HFFc6 (cell line): ENCODE results near the gene YBX2. TPM values are rescaled to one million over a fixed set of nuclear protein-coding genes. Genes with fewer than 3 reads are reported as not detected.

Source experiments
- DNase-seq: peaks from one replicate; pipeline ENCODE4 v3.0.0-alpha.2; 2018
- H3K27ac Mint-ChIP-seq: 2 replicates; pipeline ENCODE4 v1.8.0; 2020; ENCODE audit warnings: mild to moderate bottlenecking, mixed read lengths
- H3K27me3 Mint-ChIP-seq: 2 replicates; pipeline ENCODE4 v1.8.0; 2021; ENCODE audit warnings: mild to moderate bottlenecking, moderate library complexity, mixed read lengths; ENCODE audit not compliant: insufficient read depth
- H3K36me3 Mint-ChIP-seq: 2 replicates; pipeline ENCODE4 v1.8.0; 2021; ENCODE audit warnings: low read depth, mixed read lengths
- H3K4me1 Mint-ChIP-seq: 2 replicates; pipeline ENCODE4 v1.8.0; 2020; ENCODE audit warnings: low read depth, mixed read lengths
- H3K4me3 Mint-ChIP-seq: 2 replicates; pipeline ENCODE4 v1.8.0; 2020; ENCODE audit warnings: mild to moderate bottlenecking, moderate library complexity, mixed read lengths
- H3K9me3 Mint-ChIP-seq: 2 replicates; pipeline ENCODE4 v1.8.0; 2020; ENCODE audit warnings: mild to moderate bottlenecking, mixed read lengths
- total RNA-seq, 6 experiments: library from RNA; stranded (reverse); fragmentation: NEBNext Ultra II Directional; extraction: Animal tissue kit (Norgen Biotek cat#: 25700); gene quantifications; 2 replicates in 1 of 6; 3 replicates in 5 of 6; pipeline ENCODE4 v1.2.3, GENCODE V29; 2021
- TF ChIP-seq, protein P1 (sequence below): fragments of 200-600 bp; sonication (generic); IDR thresholded peaks from 2 replicates; pipeline ENCODE4 v1.5.0; 2021; ENCODE audit warnings: antibody characterized with exemption, mild to moderate bottlenecking

YBX2 gene
- total RNA-seq, 6 experiments from 2014 or later: not detected

- peaks cover 18% of the 10 kb centered on the region for H3K27me3 Mint-ChIP-seq
- TF ChIP-seq, protein P1, sequence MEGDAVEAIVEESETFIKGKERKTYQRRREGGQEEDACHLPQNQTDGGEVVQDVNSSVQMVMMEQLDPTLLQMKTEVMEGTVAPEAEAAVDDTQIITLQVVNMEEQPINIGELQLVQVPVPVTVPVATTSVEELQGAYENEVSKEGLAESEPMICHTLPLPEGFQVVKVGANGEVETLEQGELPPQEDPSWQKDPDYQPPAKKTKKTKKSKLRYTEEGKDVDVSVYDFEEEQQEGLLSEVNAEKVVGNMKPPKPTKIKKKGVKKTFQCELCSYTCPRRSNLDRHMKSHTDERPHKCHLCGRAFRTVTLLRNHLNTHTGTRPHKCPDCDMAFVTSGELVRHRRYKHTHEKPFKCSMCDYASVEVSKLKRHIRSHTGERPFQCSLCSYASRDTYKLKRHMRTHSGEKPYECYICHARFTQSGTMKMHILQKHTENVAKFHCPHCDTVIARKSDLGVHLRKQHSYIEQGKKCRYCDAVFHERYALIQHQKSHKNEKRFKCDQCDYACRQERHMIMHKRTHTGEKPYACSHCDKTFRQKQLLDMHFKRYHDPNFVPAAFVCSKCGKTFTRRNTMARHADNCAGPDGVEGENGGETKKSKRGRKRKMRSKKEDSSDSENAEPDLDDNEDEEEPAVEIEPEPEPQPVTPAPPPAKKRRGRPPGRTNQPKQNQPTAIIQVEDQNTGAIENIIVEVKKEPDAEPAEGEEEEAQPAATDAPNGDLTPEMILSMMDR: peak; percentile 96
- DNase-seq: peak; percentile 72
- H3K27ac Mint-ChIP-seq: peak overlapping the region; percentile 86
- no peaks in the 10 kb centered on the region for H3K36me3 Mint-ChIP-seq
- H3K4me1 Mint-ChIP-seq: no peaks in the 10 kb centered on the region; the same call in 1 of the 2 replicates
- no peaks in the 10 kb centered on the region for H3K9me3 Mint-ChIP-seq
- peak overlapping the region; percentile 90 for H3K4me3 Mint-ChIP-seq
Measured at GRCh38 chr17:7280519-7281073, 13.8 kb downstream of the YBX2 start.

DNA sequence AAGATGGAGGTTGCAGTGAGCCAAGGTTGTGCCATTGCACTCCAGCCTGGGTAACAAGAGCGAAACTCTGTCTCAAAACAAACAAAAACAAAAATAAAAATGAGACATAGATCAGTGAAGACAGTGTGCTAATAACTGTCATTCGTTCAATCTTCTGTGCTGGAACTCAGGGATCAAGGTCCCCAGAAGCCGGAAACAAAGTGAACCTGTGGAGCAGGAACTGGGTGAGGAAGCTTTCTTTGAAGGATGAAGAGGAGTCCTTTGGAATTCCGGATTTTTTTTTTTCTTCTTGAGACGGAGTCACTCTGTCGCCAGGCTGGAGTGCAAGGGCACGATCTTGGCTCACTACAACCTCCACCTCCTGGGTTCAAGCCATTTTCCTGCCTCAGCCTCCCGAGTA is 15.0 kb downstream of the YBX2 start:
- H3K4me1 Mint-ChIP-seq: no peaks in the 10 kb centered on the region; the same call in 1 of the 2 replicates
- no peak overlapping the region for H3K27ac Mint-ChIP-seq
- H3K27me3 Mint-ChIP-seq: peaks cover 9% of the 10 kb centered on the region
- H3K4me3 Mint-ChIP-seq: no peak overlapping the region
- TF ChIP-seq, protein P1: no peak
- DNase-seq: no peak
- H3K9me3 Mint-ChIP-seq: no peaks in the 10 kb centered on the region
- H3K36me3 Mint-ChIP-seq: no peaks in the 10 kb centered on the region

DNA sequence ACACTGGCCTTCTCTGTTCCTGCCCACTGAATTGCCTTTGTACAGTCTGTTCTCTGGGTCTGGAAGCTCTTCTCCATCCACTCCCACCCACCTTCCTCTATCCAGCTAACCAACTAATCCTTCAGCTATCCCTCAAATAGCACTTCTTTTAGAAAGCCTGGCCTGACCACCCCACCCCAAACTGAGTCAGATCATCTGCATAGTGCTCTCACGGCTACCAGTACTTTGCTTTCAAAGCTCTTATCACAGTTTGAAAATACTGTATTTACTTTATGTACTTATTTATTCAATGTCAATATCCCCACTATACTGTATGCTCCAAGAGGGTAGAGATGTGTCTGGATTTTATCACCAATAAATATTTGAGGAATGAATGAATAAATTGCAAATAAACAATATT is 27.7 kb downstream of the YBX2 start:
- Mint-ChIP-seq H3K27me3 (peaks cover 12% of the 10 kb centered on the region), H3K9me3 (peaks cover 4% of the 10 kb centered on the region), H3K27ac (peak overlapping the region; percentile 86), H3K36me3 (peaks cover 5% of the 10 kb centered on the region), H3K4me3 (peak overlapping the region; percentile 45; the same call in 1 of the 2 replicates), H3K4me1 (peaks cover 38% of the 10 kb centered on the region)
- TF ChIP-seq, protein P1: no peak
- peak; percentile 8 for DNase-seq

- peaks cover 5% of the 10 kb centered on the region for H3K36me3 Mint-ChIP-seq
- TF ChIP-seq, protein P1: no peak
- DNase-seq: no peak
- peaks cover 4% of the 10 kb centered on the region for H3K9me3 Mint-ChIP-seq
- H3K4me1 Mint-ChIP-seq: peaks cover 32% of the 10 kb centered on the region
- H3K4me3 Mint-ChIP-seq: peak overlapping the region; percentile 78; the same call in 1 of the 2 replicates
- H3K27ac Mint-ChIP-seq: no peak overlapping the region
- peaks cover 10% of the 10 kb centered on the region for H3K27me3 Mint-ChIP-seq
Measured at GRCh38 chr17:7263801-7264078, 30.7 kb downstream of the YBX2 start.

DNA sequence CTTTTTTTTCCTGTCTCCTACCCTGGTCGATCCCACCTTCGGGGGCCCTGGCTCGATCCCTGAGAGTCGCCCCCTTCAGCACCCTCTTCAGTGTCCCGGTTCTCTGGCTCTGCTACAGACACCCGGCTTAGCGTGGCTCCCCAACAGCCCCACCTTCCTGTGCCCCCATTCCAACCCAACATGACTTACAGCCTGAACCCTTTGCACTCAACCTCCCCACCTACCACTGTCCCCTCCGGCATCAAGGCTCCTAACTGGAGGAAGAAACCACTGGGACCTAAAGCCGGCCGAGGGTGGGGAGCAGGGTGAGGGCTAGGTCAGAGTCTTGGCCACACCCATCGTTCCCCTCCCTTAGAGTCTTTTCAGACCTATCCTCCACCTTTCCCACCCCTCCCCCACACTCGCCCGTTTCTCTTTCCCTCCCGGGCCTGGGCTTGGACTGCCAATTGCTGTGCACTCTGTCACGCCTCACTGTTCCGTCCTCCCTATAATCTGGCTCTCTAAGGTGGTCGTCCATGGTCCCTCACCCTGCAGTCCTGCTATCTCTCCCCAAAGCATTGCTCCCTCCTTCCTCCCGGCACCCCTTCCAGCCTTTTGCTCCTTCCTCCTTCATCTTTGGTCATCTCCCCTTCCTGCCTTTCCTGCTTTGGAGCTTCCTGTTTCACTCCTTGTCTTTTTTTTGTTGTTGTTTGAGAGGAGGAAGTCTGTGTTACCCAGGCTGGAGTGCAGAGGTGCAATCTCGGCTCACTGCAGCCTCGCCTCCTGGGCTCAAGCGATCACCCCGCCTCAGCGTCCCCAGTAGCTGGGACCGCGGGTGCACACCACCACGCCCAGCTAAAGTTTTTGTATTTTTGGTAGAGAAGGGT is 31.3 kb downstream of the YBX2 start:
- peaks cover 10% of the 10 kb centered on the region for H3K27me3 Mint-ChIP-seq
- no peak for DNase-seq
- peaks cover 4% of the 10 kb centered on the region for H3K9me3 Mint-ChIP-seq
- H3K27ac Mint-ChIP-seq: peak overlapping the region; percentile 30
- peaks cover 32% of the 10 kb centered on the region for H3K4me1 Mint-ChIP-seq
- TF ChIP-seq, protein P1: no peak
- H3K4me3 Mint-ChIP-seq: peak overlapping the region; percentile 78
- peaks cover 5% of the 10 kb centered on the region for H3K36me3 Mint-ChIP-seq
